OCI-LY1 (cell line): ENCODE measurements around the gene WWOX.

ENCODE experiments used
- H2AFZ ChIP-seq: fragments of 200-600 bp; sonication (generic), shearing (Covaris generic); 2 replicates; pipeline ENCODE4 v1.6.0; 2014; ENCODE audit warnings: antibody characterized with exemption, mild to moderate bottlenecking, low read length
- H3F3A ChIP-seq: fragments of 200-600 bp; sonication (generic), shearing (Covaris generic); 2 replicates; pipeline ENCODE4 v1.6.0; 2014; ENCODE audit warnings: mild to moderate bottlenecking, antibody characterized with exemption, low read length, moderate library complexity; ENCODE audit not compliant: insufficient read depth
- H3K27ac ChIP-seq: fragments of 200-600 bp; sonication (generic); 2 replicates; pipeline ENCODE4 v1.5.1; 2014; ENCODE audit warnings: low read length, mixed run types, mild to moderate bottlenecking, low read depth; ENCODE audit not compliant: poor library complexity, severe bottlenecking
- H3K27me3 ChIP-seq: fragments of 200-600 bp; sonication (generic); 2 replicates; pipeline ENCODE4 v1.6.0; 2014; ENCODE audit warnings: antibody characterized with exemption, mild to moderate bottlenecking, low read length, moderate library complexity; ENCODE audit not compliant: insufficient read depth
- H3K36me3 ChIP-seq: fragments of 200-600 bp; sonication (generic); 2 replicates; pipeline ENCODE4 v1.6.1; 2014; ENCODE audit warnings: mild to moderate bottlenecking, antibody characterized with exemption, low read length, moderate library complexity, mixed read lengths; ENCODE audit not compliant: insufficient read depth
- H3K4me1 ChIP-seq: fragments of 200-600 bp; sonication (generic); 2 replicates; pipeline ENCODE4 v1.5.1; 2014; ENCODE audit warnings: mild to moderate bottlenecking, low read length, moderate library complexity; ENCODE audit not compliant: insufficient read depth, severe bottlenecking
- H3K4me2 ChIP-seq: fragments of 200-600 bp; sonication (generic), shearing (Covaris generic); 2 replicates; pipeline ENCODE4 v1.6.1; 2014; ENCODE audit warnings: low read length
- H3K4me3 ChIP-seq: fragments of 200-600 bp; sonication (generic); 2 replicates; pipeline ENCODE4 v1.5.1; 2014; ENCODE audit warnings: low read length, low read depth, mild to moderate bottlenecking, mixed read lengths; ENCODE audit not compliant: poor library complexity, severe bottlenecking
- H3K79me2 ChIP-seq: fragments of 200-600 bp; shearing (Covaris generic); 2 replicates; pipeline ENCODE4 v1.6.1; 2016; ENCODE audit warnings: mixed run types, low read length, mixed read lengths; ENCODE audit not compliant: insufficient read depth
- H3K9ac ChIP-seq: fragments of 200-600 bp; sonication (generic), shearing (Covaris generic); 2 replicates; pipeline ENCODE4 v1.6.1; 2014; ENCODE audit warnings: mild to moderate bottlenecking, low read length, mixed read lengths
- H3K9me2 ChIP-seq: fragments of 200-600 bp; sonication (generic), shearing (Covaris generic); 2 replicates; pipeline ENCODE4 v1.6.1; 2014; ENCODE audit warnings: low read depth, mild to moderate bottlenecking, low read length, mixed read lengths
- H3K9me3 ChIP-seq: fragments of 200-600 bp; shearing (Covaris generic); 2 replicates; pipeline ENCODE4 v1.6.1; 2014; ENCODE audit warnings: low read length, mixed read lengths
- H4K20me1 ChIP-seq: fragments of 200-600 bp; sonication (generic), shearing (Covaris generic); 2 replicates; pipeline ENCODE4 v1.6.0; 2016; ENCODE audit warnings: mild to moderate bottlenecking, low read length; ENCODE audit not compliant: insufficient read depth
- CTCF ChIP-seq: fragments of 200-600 bp; sonication (generic), shearing (Covaris generic); IDR thresholded peaks from 2 replicates; pipeline ENCODE4 v1.5.1; 2017; ENCODE audit warnings: mild to moderate bottlenecking, antibody characterized with exemption, low read length, moderate library complexity, mixed read lengths
- EZH2 ChIP-seq: fragments of 200-600 bp; sonication (generic), shearing (Covaris generic); IDR thresholded peaks from 2 replicates; pipeline ENCODE4 v1.8.0; 2017; ENCODE audit warnings: borderline replicate concordance, mixed run types, mild to moderate bottlenecking, antibody characterized with exemption, low read length, moderate library complexity, mixed read lengths

WWOX gene

GRCh38 chr16:79006765-79007164 lies 907.3 kb downstream of the WWOX start:
- no peaks in the 10 kb centered on the region for H3F3A ChIP-seq
- no peaks in the 10 kb centered on the region for H3K4me1 ChIP-seq
- H3K4me3 ChIP-seq, result no peak overlapping the region
- H2AFZ ChIP-seq, result no peak overlapping the region
- H3K9me3 ChIP-seq, result no peaks in the 10 kb centered on the region
- no peak overlapping the region for H3K27ac ChIP-seq
- no peak for TF ChIP-seq CTCF
- TF ChIP-seq EZH2, result no peak
- no peak overlapping the region for H3K4me2 ChIP-seq
- no peaks in the 10 kb centered on the region for H4K20me1 ChIP-seq
- H3K36me3 ChIP-seq, result no peaks in the 10 kb centered on the region
- H3K79me2 ChIP-seq, result no peaks in the 10 kb centered on the region
- H3K27me3 ChIP-seq, result no peaks in the 10 kb centered on the region
- no peak overlapping the region for H3K9ac ChIP-seq
- H3K9me2 ChIP-seq, result no peaks in the 10 kb centered on the region

- no peaks in the 10 kb centered on the region for H3F3A ChIP-seq
- no peaks in the 10 kb centered on the region for H3K27me3 ChIP-seq
- H3K4me2 ChIP-seq, result no peak overlapping the region
- no peaks in the 10 kb centered on the region for H3K79me2 ChIP-seq
- H3K9me2 ChIP-seq, result no peaks in the 10 kb centered on the region
- no peaks in the 10 kb centered on the region for H3K36me3 ChIP-seq
- TF ChIP-seq EZH2, result no peak
- TF ChIP-seq CTCF, result no peak
- H3K9ac ChIP-seq, result no peak overlapping the region
- H3K4me3 ChIP-seq, result no peak overlapping the region
- no peak overlapping the region for H2AFZ ChIP-seq
- no peaks in the 10 kb centered on the region for H3K9me3 ChIP-seq
- H4K20me1 ChIP-seq, result no peaks in the 10 kb centered on the region
- no peak overlapping the region for H3K27ac ChIP-seq
- peaks cover under 1% of the 10 kb centered on the region for H3K4me1 ChIP-seq
These were observed 908.2 kb downstream of the WWOX start for GRCh38 chr16:79007614-79008013.

- no peaks in the 10 kb centered on the region for H3K27me3 ChIP-seq
- H3K4me1 ChIP-seq, result peaks cover 6% of the 10 kb centered on the region
- no peaks in the 10 kb centered on the region for H4K20me1 ChIP-seq
- H3K9me2 ChIP-seq, result no peaks in the 10 kb centered on the region
- H3K36me3 ChIP-seq, result no peaks in the 10 kb centered on the region
- H3K4me2 ChIP-seq, result no peak overlapping the region
- TF ChIP-seq EZH2 (no peak), CTCF (no peak)
- H3K79me2 ChIP-seq, result no peaks in the 10 kb centered on the region
- no peaks in the 10 kb centered on the region for H3K9me3 ChIP-seq
- H3K4me3 ChIP-seq, result no peak overlapping the region
- no peak overlapping the region for H3K27ac ChIP-seq
- no peaks in the 10 kb centered on the region for H3F3A ChIP-seq
- no peak overlapping the region for H2AFZ ChIP-seq
- no peak overlapping the region for H3K9ac ChIP-seq
These were observed 908.8 kb downstream of the WWOX start for GRCh38 chr16:79008036-79008868.
